MM.1S (cell line): ENCODE data around the gene TRIM3.

Experiments
- DNase-seq: peaks from one replicate; pipeline ENCODE4 v3.0.0-alpha.2; 2015
- H2AFZ ChIP-seq: fragments of 300-600 bp; sonication (generic); 2 replicates; pipeline ENCODE4 v1.6.0; 2016; ENCODE audit warnings: antibody characterized with exemption, low read length
- H3F3A ChIP-seq: fragments of 300-600 bp; sonication (generic); 2 replicates; pipeline ENCODE4 v1.6.1; 2016; ENCODE audit warnings: mild to moderate bottlenecking, antibody characterized with exemption, low read length, moderate library complexity, mixed read lengths; ENCODE audit not compliant: insufficient read depth
- H3K27ac ChIP-seq: fragments of 300-600 bp; sonication (generic); 2 replicates; pipeline ENCODE4 v1.5.1; 2016; ENCODE audit warnings: mild to moderate bottlenecking, low read length
- H3K27me3 ChIP-seq: fragments of 300-600 bp; sonication (generic); replicated peaks from 2 replicates; pipeline ENCODE4 v1.6.0; 2016; ENCODE audit warnings: low read length; ENCODE audit not compliant: insufficient read depth
- H3K36me3 ChIP-seq: fragments of 300-600 bp; sonication (generic); replicated peaks from 2 replicates; pipeline ENCODE4 v1.6.1; 2016; ENCODE audit warnings: mild to moderate bottlenecking, low read length, mixed read lengths; ENCODE audit not compliant: insufficient read depth
- H3K4me1 ChIP-seq: fragments of 300-600 bp; sonication (generic); 2 replicates; pipeline ENCODE4 v1.6.1; 2016; ENCODE audit warnings: low read length, mixed read lengths
- H3K4me2 ChIP-seq: fragments of 300-600 bp; sonication (generic); 2 replicates; pipeline ENCODE4 v1.6.0; 2016; ENCODE audit warnings: low read depth, low read length
- H3K4me3 ChIP-seq: fragments of 300-600 bp; sonication (generic); 2 replicates; pipeline ENCODE4 v1.5.1; 2016; ENCODE audit warnings: low read length, mixed read lengths
- H3K79me2 ChIP-seq: fragments of 300-600 bp; sonication (generic); 2 replicates; pipeline ENCODE4 v1.6.1; 2016; ENCODE audit warnings: mixed run types, low read length, mixed read lengths
- H3K9ac ChIP-seq: fragments of 300-600 bp; sonication (generic); 2 replicates; pipeline ENCODE4 v1.6.1; 2016; ENCODE audit warnings: low read length, mixed read lengths
- H3K9me2 ChIP-seq: fragments of 300-600 bp; sonication (generic); replicated peaks from 2 replicates; pipeline ENCODE4 v1.6.1; 2016; ENCODE audit warnings: mild to moderate bottlenecking, low read length, mixed read lengths; ENCODE audit not compliant: insufficient read depth
- H3K9me3 ChIP-seq: fragments of 300-600 bp; sonication (generic); replicated peaks from 2 replicates; pipeline ENCODE4 v1.6.1; 2016; ENCODE audit warnings: mild to moderate bottlenecking, low read length, mixed read lengths; ENCODE audit not compliant: insufficient read depth
- H4K20me1 ChIP-seq: fragments of 300-600 bp; sonication (generic); 2 replicates; pipeline ENCODE4 v1.6.1; 2016; ENCODE audit warnings: mild to moderate bottlenecking, low read length, moderate library complexity, mixed read lengths; ENCODE audit not compliant: insufficient read depth
- CTCF ChIP-seq: fragments of 300-600 bp; sonication (generic); IDR thresholded peaks from 2 replicates; pipeline ENCODE4 v1.5.1; 2016; ENCODE audit warnings: antibody characterized with exemption, low read length, mixed read lengths
- EZH2 ChIP-seq: fragments of 300-600 bp; sonication (generic); optimal IDR thresholded peaks from 2 replicates; pipeline ENCODE3; 2017; ENCODE audit warnings: low read depth, mild to moderate bottlenecking, antibody characterized with exemption, low read length, mixed read lengths
- EZH2phosphoT487 ChIP-seq: fragments of 300-600 bp; sonication (generic); IDR thresholded peaks from 2 replicates; pipeline ENCODE4 v1.6.1; 2018; ENCODE audit warnings: antibody characterized with exemption, low read length

The TRIM3 gene

GRCh38 chr11:6401464-6401863 is 72.3 kb downstream of the TRIM3 start:
- Histone ChIP-seq H3K79me2 (no peaks in the 10 kb centered on the region), H3K4me1 (peaks cover 9% of the 10 kb centered on the region), H3K9me2 (no peaks in the 10 kb centered on the region), H4K20me1 (no peaks in the 10 kb centered on the region), H3F3A (no peaks in the 10 kb centered on the region), H3K4me2 (no peak overlapping the region), H3K27ac (no peak overlapping the region), H3K36me3 (no peaks in the 10 kb centered on the region), H3K9ac (no peak overlapping the region), H3K4me3 (no peak overlapping the region), H3K27me3 (no peaks in the 10 kb centered on the region), H3K9me3 (no peaks in the 10 kb centered on the region), H2AFZ (no peak overlapping the region)
- DNase-seq: no peak
- TF ChIP-seq CTCF (no peak), EZH2phosphoT487 (no peak), EZH2 (no peak)

- TF ChIP-seq CTCF (no peak), EZH2phosphoT487 (no peak), EZH2 (no peak)
- Histone ChIP-seq H3K4me3 (no peak overlapping the region), H3K36me3 (no peaks in the 10 kb centered on the region), H4K20me1 (no peaks in the 10 kb centered on the region), H3K27me3 (no peaks in the 10 kb centered on the region), H3K9ac (no peak overlapping the region), H3K4me1 (peaks cover 9% of the 10 kb centered on the region), H3K9me2 (no peaks in the 10 kb centered on the region), H2AFZ (no peak overlapping the region), H3K27ac (no peak overlapping the region), H3K4me2 (no peak overlapping the region), H3K79me2 (no peaks in the 10 kb centered on the region), H3K9me3 (no peaks in the 10 kb centered on the region), H3F3A (no peaks in the 10 kb centered on the region)
- DNase-seq: no peak
These were observed 73.1 kb downstream of the TRIM3 start for GRCh38 chr11:6400431-6401345.
